Stimulated activated CD8-positive, alpha-beta memory T cell treated with anti-CD3 and anti-CD28 coated beads, Interleukin-15, amount 100 ng/mL, for 1 hour (primary cell): ENCODE results near the gene ARTN.

ENCODE experiments used
- DNase-seq: peaks from one replicate; pipeline ENCODE4 v3.0.0-alpha.2; 2020; ENCODE audit warnings: low read depth

Gene ARTN

DNA sequence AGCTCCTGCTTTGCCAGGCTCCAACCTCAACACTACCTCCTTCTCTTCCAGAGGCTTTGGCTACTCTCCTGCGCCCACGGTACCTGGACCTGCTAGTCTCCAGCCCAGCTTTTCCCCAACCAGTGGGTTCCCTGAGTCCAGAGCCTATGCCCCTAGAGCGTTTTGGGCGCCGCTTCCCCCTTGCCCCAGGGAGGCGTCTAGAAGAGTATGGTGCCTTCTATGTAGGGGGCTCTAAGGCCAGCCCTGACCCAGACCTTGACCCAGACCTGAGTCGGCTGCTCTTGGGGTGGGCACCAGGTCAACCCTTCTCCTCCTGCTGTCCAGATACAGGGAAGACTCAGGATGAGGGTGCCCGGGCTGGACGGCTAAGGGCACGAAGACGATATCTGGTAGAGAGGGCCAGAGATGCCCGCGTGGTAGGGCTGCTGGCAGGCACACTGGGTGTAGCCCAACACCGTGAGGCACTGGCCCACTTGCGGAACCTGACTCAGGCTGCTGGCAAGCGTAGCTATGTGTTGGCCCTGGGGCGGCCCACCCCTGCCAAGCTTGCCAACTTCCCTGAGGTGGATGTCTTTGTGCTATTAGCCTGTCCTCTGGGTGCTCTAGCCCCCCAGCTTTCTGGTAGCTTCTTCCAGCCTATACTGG is 37.9 kb downstream of the ARTN start:
- DNase-seq: no peak

GRCh38 chr1:43973981-43974442 is 40.4 kb downstream of the ARTN start:
- DNase-seq: no peak

GRCh38 chr1:43974443-43975248 is 41.0 kb downstream of the ARTN start, which contains the start of gene ATP6V0B:
TSS of gene ATP6V0B (plus strand) at chr1:43974960. CDS start at chr1:43975041, 81 bp downstream.
- DNase-seq: peak; percentile 90

GRCh38 chr1:43975249-43975961 is 41.8 kb downstream of the ARTN start:
- no peak for DNase-seq

DNA sequence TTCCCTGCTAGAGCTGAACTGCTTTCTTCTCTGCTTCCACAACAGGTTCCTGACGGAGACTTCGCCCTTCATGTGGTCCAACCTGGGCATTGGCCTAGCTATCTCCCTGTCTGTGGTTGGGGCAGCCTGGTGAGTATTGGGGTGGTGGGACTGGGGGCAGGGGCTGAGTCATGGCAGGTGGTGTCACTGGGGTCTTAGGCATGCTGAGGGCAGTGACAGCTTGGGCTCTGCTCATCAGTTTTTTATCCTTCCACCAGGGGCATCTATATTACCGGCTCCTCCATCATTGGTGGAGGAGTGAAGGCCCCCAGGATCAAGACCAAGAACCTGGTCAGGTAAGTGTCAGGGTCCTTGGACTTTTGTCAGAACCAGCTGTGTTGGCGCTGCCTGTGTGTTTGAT is 42.4 kb downstream of the ARTN start:
- DNase-seq: no peak

DNA sequence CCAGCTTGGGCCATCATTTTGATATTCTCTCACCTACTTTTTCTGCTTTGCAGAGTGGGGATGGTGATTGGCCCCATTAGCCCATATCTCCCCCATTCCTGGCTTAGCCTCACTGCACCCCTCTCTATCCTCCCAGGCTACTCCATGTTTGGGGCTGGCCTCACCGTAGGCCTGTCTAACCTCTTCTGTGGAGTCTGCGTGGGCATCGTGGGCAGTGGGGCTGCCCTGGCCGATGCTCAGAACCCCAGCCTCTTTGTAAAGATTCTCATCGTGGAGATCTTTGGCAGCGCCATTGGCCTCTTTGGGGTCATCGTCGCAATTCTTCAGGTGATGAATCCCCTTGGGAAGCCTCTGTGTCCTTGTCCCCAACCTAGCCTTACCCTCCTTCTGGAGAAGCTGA is 43.3 kb downstream of the ARTN start:
- DNase-seq: no peak

DNA sequence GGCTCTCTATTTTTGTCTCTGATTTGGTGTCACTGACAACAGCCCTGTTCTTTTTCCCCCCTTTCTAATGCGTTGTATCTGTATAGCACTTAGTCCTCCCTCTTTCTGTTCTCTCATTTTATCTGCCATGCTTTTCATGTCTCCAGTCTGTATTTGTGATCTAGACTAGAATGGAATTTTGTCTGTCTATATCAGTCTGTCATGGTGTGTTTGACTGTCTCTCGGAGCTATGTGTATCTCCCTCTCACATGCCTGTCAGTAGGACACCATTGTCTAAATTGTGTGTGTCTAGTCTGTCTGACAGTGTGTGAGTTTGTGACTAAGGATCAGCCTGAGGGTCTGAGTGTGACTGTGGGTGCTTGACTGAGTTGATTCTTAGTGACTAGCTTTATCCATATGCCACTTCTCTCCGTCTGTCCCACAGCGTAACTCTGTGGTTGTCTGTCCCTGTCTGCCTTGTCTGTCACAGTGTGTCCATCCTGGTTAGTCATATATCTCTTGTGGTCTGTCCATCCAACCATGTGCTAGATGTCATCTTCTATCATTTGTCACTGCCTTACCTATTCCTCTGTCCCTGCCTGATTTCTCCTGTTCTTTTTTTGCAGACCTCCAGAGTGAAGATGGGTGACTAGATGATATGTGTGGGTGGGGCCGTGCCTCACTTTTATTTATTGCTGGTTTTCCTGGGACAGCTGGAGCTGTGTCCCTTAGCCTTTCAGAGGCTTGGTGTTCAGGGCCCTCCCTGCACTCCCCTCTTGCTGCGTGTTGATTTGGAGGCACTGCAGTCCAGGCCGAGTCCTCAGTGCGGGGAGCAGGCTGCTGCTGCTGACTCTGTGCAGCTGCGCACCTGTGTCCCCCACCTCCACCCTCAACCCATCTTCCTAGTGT is 44.0 kb downstream of the ARTN start:
- DNase-seq: no peak

DNA sequence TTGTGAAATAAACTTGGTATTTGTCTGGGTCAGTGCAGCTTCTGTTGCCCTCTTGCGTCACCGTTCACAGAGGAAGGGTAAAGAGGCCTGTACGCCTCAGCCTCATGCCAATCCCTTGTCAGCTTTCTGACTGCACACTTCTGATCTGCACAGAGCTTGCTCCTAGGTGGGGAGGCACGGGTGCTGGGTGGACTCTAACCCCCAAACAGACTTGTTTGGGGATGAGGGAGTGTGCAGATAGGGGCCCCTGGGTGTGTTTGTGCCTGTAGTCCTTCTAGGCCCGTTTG is 44.6 kb downstream of the ARTN start:
- no peak for DNase-seq

DNA sequence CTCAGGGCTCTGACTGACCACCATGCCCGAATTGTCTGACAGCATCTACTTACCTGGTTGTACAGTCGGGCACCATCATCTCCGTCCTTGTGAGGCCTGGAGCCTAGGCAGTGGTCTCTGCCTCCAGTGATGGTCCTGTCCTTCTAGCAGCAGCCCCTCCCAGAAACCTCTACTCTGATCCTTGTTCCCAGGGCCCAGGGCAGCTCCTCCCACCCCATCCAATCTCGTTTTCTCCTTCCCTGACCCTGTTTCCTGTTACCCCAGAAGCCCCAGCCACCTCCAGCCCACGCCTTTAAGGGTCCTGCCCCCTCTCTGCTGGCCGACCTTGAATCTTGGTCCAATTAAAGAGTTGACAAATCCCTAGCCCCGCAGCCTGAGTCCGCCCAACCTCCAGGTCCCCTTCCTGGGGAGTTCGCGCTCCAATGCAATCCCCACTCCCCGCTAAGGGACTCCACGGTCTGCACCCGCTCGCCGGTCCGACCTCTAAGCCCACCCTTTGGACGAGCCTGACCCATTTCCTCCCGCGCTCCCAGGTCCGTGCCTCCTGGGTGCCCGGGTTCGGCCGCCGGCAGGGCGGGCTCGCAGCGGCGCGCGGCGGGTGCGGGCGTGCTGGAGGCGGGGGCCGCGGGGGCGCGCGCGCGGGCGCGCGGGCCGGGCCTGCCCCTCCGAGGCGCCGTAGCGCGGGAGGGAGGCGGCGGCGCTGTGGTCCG is 45.1 kb downstream of the ARTN start, which contains the start of gene B4GALT2:
Gene B4GALT2, plus strand, starts transcription at position 660 of the 710 bp plus-strand sequence. CDS start 1,951 bp downstream, outside the sequence.
- no peak for DNase-seq

DNA sequence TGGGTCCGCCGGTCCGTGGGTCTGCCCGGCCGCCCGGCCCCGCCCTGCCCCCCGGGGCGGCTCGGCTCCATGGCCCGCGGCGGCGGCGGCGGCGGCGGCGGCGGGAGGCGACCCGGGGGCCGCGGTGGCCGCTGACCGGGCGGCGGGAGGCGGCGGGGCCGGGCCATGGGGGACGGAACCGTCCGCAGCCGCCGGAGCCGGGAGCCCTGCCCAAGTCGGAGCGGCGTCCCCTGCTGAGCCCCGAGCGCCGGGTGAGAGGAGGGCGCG is 45.6 kb downstream of the ARTN start:
- DNase-seq: no peak

GRCh38 chr1:43979528-43980254 is 46.1 kb downstream of the ARTN start:
- no peak for DNase-seq

GRCh38 chr1:43980255-43981134 is 46.9 kb downstream of the ARTN start:
- DNase-seq: no peak

DNA sequence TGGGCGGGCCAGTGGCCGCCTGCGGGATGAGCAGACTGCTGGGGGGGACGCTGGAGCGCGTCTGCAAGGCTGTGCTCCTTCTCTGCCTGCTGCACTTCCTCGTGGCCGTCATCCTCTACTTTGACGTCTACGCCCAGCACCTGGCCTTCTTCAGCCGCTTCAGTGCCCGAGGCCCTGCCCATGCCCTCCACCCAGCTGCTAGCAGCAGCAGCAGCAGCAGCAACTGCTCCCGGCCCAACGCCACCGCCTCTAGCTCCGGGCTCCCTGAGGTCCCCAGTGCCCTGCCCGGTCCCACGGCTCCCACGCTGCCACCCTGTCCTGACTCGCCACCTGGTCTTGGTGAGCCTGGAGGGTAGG is 47.5 kb downstream of the ARTN start:
- no peak for DNase-seq

GRCh38 chr1:43981636-43982035 is 48.0 kb downstream of the ARTN start:
- no peak for DNase-seq

- DNase-seq: no peak
Observed at GRCh38 chr1:43982241-43982640, 48.6 kb downstream of the ARTN start.

GRCh38 chr1:43982808-43983207 is 49.2 kb downstream of the ARTN start:
- DNase-seq: no peak

DNA sequence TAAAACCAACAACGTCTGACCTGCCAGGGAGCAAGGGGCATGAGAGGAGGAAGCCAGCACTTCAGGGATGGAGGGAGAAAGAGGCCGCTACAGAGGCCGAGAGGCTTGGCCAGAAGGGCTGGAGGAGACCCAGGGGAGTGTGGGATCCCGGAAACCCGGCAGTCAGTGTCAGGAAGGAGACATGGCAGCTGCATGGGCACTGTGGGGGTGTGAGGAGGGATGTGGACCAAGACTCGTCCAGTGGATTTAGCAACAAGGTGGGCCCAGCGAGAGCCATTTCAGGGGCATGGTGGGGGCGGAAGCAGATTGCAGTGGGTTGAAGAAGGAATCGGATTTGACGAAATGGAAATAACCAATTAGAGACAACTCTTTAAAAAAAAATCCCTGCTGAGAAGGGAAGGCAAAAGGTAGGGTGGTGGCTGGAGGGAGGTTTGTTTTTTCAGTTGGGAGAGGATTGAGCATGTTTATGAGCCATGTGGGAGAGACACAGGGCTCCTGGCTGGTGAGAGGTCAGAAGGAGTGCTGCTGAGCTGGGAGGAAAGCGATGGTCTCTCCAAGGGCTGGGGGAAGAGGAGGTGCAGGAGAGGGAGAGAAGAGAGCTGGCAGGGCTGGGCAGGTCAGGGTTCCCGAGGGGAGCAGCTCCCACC is 49.8 kb downstream of the ARTN start:
- no peak for DNase-seq

DNA sequence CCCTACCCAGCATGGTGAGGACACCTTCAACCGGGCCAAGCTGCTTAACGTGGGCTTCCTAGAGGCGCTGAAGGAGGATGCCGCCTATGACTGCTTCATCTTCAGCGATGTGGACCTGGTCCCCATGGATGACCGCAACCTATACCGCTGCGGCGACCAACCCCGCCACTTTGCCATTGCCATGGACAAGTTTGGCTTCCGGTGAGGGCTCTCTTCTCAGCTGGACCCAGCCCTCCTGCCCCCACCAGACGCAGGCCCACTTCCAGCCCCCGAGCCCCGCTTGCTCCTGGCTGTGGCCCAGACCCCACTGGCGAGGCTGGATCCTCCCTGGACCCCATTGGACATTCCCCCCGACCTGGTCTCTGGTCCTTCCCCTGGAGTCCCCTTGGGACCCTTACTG is 51.3 kb downstream of the ARTN start:
- DNase-seq: no peak

DNA sequence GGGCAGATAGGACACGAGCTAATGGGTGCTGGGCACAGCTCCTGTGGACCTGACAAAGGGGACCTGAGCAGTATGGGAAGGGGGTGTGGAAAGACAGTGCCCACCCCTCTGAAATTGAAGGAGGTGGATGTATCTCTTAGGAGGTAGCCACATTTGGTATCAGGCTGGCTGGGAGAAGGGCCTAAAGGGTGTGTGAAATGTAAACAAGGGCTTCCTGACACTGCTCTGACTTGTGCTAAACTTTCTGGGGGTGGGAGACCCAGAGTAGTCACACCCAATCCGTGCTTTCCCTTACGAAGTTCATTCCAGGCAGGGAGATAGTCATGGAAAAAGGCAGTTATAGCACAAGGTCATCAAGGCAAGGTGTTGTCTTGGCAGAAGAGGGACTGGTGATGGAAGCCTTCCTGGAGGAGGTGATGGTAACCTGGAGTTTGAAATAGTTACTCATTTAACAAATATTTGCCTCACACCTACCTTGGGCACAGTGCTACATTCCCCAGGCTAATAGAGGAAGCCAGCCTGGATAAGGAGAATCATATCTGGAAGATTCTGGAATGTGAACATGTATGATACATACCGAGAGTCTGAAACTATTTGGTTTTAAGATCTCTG is 52.5 kb downstream of the ARTN start:
- no peak for DNase-seq
